ENCODE data around the gene LRRK1. TPM values are rescaled to one million over a fixed set of nuclear protein-coding genes. Genes with fewer than 3 reads are reported as not detected.

LRRK1 gene
- total and polyA plus RNA-seq, 7 donors, result 7.1 to 27.4 (median 10.2) TPM

GRCh38 chr15:101100118-101100517, 181.0 kb downstream of the LRRK1 start:
- no peak overlapping the region for H3K4me3 ChIP-seq
- intact Hi-C loops (cut with DNase I), result no loop called here
- no peak overlapping the region for H3K27ac ChIP-seq
- H3K4me1 ChIP-seq, result no peaks in the 10 kb centered on the region
- no peaks in the 10 kb centered on the region for H3K9me3 ChIP-seq
- TF ChIP-seq POLR2AphosphoS5 (IDR thresholded peaks at IDR 0.05) (no peak), POLR2A (IDR thresholded peaks at IDR 0.05) (no peak), EP300 (IDR thresholded peaks at IDR 0.05) (no peak)
- TF ChIP-seq, protein P1, sequence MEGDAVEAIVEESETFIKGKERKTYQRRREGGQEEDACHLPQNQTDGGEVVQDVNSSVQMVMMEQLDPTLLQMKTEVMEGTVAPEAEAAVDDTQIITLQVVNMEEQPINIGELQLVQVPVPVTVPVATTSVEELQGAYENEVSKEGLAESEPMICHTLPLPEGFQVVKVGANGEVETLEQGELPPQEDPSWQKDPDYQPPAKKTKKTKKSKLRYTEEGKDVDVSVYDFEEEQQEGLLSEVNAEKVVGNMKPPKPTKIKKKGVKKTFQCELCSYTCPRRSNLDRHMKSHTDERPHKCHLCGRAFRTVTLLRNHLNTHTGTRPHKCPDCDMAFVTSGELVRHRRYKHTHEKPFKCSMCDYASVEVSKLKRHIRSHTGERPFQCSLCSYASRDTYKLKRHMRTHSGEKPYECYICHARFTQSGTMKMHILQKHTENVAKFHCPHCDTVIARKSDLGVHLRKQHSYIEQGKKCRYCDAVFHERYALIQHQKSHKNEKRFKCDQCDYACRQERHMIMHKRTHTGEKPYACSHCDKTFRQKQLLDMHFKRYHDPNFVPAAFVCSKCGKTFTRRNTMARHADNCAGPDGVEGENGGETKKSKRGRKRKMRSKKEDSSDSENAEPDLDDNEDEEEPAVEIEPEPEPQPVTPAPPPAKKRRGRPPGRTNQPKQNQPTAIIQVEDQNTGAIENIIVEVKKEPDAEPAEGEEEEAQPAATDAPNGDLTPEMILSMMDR (IDR thresholded peaks at IDR 0.05), result no peak
- no peaks in the 10 kb centered on the region for H3K27me3 ChIP-seq
- H3K36me3 ChIP-seq, result no peaks in the 10 kb centered on the region
- WGBS, 2 donors, result 97% methylated on average over 15 of the region's 15 CpGs
- no peak for DNase-seq

- H3K4me1 ChIP-seq, result no peaks in the 10 kb centered on the region
- WGBS, 2 donors, result 92 to 94% methylated on average over 29 of the region's 29 CpGs
Measured at GRCh38 chr15:101100593-101101442, 181.7 kb downstream of the LRRK1 start.

GRCh38 chr15:101101676-101102075, 182.5 kb downstream of the LRRK1 start:
- no peak for DNase-seq
- no peaks in the 10 kb centered on the region for H3K36me3 ChIP-seq
- 93 to 98% methylated on average over 3 of the region's 3 CpGs for WGBS, 2 donors

More at GRCh38 chr15:101100593-101101442, 181.7 kb downstream of the LRRK1 start:
- Histone ChIP-seq H3K4me3 (no peak overlapping the region), H3K9me3 (no peaks in the 10 kb centered on the region), H3K27me3 (no peaks in the 10 kb centered on the region), H3K27ac (no peak overlapping the region), H3K36me3 (no peaks in the 10 kb centered on the region)
- no peak for TF ChIP-seq EP300 (IDR thresholded peaks at IDR 0.05)
- no peak for DNase-seq
- intact Hi-C loops (cut with DNase I), result no loop called here

DNA sequence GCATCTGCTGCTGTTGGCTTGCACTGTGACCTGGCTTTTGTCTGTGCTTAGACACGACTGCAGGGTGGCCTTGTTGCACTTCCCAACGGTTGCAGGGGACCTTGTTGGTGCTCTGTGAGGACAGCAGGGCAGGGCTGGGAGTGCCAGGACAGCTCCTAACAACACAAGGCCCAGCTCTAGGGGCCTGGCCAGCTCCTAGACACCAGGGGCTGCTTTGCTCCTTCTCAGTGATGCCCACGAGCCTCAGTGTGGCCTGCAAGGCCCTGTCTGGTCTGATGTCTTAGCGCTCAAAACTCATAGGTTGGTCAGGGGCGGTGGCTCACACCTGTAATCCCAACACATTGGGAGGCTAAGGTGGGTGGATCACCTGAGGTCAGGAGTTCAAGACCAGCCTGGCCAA, 183.6 kb downstream of the LRRK1 start:
- no peaks in the 10 kb centered on the region for H3K4me1 ChIP-seq
- H3K36me3 ChIP-seq, result no peaks in the 10 kb centered on the region
- no peaks in the 10 kb centered on the region for H3K27me3 ChIP-seq
- WGBS, 2 donors, result 76 to 83% methylated on average over 5 of the region's 5 CpGs
- intact Hi-C loops (cut with DNase I), result no loop called here
- DNase-seq, result no peak
- TF ChIP-seq POLR2AphosphoS5 (IDR thresholded peaks at IDR 0.05), result no peak
- TF ChIP-seq, protein P1 (IDR thresholded peaks at IDR 0.05), result no peak
- TF ChIP-seq POLR2A (IDR thresholded peaks at IDR 0.05), result no peak
- no peak for TF ChIP-seq EP300 (IDR thresholded peaks at IDR 0.05)
- no peaks in the 10 kb centered on the region for H3K9me3 ChIP-seq
- no peak overlapping the region for H3K4me3 ChIP-seq
- H3K27ac ChIP-seq, result no peak overlapping the region

More at GRCh38 chr15:101101676-101102075, 182.5 kb downstream of the LRRK1 start:
- no peaks in the 10 kb centered on the region for H3K4me1 ChIP-seq
- H3K9me3 ChIP-seq, result no peaks in the 10 kb centered on the region
- intact Hi-C loops (cut with DNase I), result no loop called here
- TF ChIP-seq, protein P1 (IDR thresholded peaks at IDR 0.05), result no peak
- no peak for TF ChIP-seq POLR2AphosphoS5 (IDR thresholded peaks at IDR 0.05)
- no peak for TF ChIP-seq EP300 (IDR thresholded peaks at IDR 0.05)
- no peak for TF ChIP-seq POLR2A (IDR thresholded peaks at IDR 0.05)
- H3K27me3 ChIP-seq, result no peaks in the 10 kb centered on the region
- no peak overlapping the region for H3K4me3 ChIP-seq
- H3K27ac ChIP-seq, result no peak overlapping the region

DNA sequence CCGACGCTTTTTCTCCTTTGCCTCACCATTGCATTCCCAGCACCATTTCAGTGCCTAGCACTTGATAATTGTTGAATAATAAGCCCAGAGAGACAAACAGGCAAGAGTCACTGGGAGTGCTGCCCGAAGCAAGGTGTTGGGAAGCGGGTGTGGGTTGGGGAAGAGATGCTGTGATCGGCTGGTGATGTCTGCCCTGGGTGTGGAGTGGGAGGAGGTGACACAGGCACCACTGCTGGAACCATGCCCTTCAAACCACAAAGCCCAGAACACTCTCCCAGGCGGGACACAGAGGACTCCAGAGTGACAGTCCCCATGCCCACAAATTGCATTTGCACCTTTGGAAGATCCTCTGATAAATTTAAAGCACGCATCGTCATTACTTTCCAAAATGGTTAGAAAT, 184.4 kb downstream of the LRRK1 start:
- Histone ChIP-seq H3K36me3 (no peaks in the 10 kb centered on the region), H3K9me3 (no peaks in the 10 kb centered on the region), H3K27ac (no peak overlapping the region), H3K27me3 (no peaks in the 10 kb centered on the region), H3K4me1 (no peaks in the 10 kb centered on the region), H3K4me3 (no peak overlapping the region)
- intact Hi-C loops (cut with DNase I), result no loop called here
- WGBS, 2 donors, result 91 to 92% methylated on average over 8 of the region's 8 CpGs
- TF ChIP-seq, protein P1 (IDR thresholded peaks at IDR 0.05), result no peak
- no peak for TF ChIP-seq POLR2A (IDR thresholded peaks at IDR 0.05)
- TF ChIP-seq POLR2AphosphoS5 (IDR thresholded peaks at IDR 0.05), result no peak
- TF ChIP-seq EP300 (IDR thresholded peaks at IDR 0.05), result no peak
- no peak for DNase-seq

Data from sigmoid colon (tissue), 7 donors.